NCI-H1105 (cell line): ENCODE measurements around the gene DRAXIN.

Experiments used
- DNase-seq: peaks from one replicate; lab custom pipeline; 2025; lab: John Stamatoyannopoulos, UW

The DRAXIN gene

DNA sequence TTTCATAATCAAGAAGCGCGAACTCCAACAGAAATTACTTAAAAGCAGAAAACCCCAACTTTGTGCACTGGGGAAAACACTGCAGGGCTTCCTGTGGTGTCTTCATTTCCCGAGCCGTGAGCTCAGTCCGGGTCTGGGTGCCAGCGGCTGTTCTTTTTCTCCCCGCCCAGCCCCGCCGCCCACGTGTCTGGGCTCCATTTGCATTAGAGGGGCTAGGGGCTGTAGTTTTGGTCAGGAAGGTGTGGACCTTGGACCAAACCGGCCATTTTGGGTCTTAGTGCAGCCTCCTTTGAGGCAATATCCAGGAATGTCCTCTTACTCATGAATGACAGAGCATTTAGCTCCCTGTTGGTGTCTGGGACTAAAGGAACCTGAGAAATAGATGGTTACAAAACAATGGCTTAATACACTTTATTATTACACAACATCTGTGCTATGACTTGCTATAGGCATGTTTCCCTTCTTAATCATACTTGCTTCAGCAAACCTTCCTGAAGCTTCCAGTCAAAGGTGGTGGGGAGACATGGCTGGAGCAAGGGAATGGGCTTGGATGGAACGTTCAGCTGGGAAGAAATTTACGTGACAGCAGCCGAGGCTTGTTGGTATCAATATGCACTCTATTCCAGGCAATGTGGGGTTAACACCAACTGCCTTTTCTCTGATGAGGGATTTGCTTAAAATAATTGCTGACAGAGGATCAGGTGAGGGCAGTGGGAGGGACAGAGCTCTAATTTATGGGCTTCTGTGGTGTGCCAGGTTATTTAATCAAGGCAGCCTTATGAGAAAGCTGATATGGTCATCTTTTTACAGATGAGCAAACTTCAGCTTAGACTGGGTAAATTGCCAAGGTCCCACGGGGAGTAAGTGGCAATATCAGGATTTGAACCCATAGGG, 45.5 kb downstream of the DRAXIN start:
- DNase-seq: peak; percentile 12

DNA sequence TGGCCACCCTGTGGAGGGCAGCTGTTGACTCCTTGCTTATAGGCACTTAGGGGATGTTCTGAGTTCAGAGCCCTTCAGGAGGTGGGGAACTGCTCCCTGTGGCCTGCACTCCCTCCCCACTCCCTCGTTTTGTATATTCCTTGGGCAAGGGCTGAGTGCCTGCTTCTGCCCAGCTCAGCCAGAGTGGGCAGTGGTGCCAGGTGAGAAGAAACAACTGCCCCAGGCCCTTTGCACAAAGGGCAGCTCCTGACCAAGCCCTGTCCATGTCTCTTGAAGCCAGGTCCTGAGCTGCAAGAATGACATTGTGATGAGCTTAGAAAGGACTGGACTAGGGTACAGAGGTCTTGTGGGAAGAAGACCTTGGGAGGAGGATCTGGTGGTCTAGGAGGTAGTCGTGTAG, 46.6 kb downstream of the DRAXIN start:
- no peak for DNase-seq

DNA sequence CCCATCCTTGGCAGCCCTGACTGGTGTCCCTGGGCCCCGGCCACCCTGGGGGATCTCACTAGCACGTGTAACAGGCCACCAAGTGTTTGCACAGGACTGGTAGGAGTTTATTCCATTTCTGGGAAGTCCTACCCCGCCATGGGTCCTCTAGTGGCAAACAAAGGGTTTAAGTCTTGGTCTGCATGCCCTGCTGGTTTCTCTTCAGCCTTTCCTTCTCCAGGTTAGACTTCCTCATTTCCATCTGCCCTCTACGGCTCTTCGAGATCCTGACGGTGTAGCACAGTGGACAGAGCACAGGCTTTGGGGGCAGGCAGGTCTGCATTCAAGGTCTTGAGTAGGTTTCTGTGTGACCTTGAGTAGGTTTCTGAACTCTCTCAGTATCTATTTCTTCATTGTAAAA, 47.3 kb downstream of the DRAXIN start:
- no peak for DNase-seq

DNA sequence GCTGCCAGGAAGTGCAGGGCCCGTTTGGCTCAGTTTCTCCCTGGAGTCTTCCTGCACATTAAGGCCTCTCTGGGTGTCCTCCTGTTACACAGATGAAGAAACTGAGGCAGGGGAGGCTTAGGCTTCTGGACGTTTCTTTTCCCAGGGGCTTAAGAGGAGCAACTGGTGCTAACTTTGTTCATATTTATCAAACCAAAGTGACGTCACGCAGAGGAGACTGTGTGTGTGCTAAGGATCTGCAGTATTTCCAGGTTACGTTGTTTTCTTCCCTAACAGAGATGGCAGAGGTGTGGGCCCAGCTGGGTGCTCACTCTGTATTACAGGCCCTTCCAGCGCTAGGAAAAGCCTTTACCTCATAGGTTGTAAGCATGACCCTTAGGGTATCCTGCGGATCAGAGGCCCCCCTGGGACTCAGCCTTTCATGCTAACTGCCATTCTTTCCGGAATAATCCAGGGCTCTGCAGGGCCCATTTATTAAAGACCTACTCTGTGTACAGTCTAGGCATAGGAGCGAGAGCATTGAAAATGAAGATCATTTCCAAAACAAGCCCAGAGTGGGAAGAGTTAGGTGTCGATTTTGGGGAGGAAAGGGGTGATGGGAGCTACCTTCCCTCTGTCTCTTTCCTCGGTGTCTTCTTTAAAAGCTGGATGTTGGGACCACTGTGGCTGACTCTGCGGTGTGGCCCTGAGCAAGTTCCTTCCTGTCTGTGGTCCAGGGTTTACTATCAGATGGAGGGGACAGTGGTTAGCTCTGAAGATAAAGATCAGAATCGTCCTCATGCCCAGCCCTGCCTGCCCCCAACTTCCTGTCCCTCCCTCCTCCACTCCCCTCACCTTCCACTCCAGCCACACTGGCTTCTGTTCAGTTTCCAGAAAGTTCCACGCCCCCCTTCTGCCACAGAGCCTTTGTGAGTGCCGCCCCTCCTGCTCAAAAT, 49.0 kb downstream of the DRAXIN start:
- no peak for DNase-seq

DNA sequence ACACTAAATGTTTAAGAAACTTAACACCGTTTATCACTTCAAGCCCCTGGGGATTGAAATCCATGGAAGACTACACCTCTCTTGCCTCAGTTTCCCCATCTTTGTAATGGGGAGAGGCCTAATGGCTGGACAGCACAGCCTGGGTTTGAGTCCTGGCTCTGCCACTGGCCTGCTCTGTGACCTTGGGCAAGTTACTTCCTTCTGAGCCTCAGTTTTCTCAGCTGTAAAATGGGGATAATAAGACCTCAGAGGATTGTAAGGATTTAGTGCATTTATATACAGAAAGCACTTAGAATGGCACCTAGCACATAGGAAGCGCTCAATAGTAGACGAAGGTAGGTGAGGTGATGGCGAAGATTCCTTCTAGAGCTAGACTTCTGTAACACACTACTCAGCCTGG, 50.0 kb downstream of the DRAXIN start:
- no peak for DNase-seq

DNA sequence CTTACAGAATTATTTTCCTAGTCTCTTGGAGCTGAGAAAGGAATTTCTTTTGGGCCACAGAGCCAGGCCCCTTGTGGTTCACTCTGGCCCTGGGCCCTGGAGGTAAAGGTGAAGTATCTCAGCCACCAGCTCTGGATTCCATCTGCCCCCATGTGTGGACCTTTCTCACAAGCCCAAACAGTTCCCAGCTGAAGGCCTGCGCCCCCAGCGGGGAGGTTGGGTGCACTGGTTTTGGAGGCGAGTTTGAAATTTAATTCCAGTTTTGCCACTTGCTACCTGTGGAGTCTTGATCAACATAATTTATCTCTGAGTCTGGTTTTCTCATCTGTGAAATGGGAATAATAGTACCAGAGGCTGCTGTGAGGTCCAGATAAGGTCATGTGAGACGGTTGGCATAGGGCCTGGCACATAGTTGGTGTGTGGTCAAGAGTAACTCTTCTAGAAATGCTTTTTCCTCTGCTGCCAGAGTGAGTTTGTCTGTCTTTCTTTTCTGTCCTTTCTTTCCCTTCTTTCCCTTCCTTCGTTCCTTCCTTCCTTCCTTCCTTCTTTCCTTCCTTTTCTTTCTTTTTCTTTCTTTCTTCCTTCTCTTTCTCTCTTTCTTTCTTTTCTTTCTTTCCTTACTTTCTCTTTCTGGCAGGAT, 50.5 kb downstream of the DRAXIN start:
- no peak for DNase-seq

DNA sequence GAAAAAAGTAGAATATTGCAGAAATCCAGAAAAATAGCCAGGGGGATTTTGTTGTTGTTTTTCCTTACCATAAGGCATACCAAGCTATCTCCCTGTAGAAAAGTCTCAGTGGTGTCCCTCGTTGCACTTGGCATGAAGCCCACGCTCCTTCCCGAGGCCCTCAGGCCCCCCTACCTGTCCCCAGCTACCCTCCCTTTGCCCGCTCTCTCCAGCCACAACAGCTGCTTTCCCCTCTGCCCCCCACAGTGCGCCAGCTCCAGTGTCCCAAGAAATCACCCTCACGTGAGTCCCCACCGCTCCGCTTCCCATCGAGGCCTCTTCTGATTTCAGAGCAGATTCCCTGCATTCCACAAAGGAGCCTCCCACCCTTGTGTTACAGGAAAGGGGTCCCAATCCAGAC, 52.8 kb downstream of the DRAXIN start:
- DNase-seq: no peak

DNA sequence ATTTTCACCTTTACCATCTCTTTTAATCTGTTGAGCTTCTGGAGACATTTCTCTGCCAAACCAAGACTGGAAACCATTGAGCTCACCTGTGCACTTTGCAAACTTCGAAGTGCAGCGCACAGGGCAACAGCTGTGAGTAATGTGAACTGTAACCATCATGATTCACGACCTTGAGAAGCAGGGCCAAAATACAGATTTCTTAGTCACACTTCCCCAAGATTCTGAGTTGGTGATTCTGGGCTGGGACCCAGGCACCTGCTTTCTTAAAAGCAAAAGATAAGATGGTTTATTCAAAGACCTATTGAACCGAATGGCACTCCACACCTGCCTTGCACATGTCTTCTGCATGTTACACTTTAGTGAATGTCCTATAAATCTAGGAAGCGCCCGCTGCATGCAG, 54.6 kb downstream of the DRAXIN start:
- no peak for DNase-seq

DNA sequence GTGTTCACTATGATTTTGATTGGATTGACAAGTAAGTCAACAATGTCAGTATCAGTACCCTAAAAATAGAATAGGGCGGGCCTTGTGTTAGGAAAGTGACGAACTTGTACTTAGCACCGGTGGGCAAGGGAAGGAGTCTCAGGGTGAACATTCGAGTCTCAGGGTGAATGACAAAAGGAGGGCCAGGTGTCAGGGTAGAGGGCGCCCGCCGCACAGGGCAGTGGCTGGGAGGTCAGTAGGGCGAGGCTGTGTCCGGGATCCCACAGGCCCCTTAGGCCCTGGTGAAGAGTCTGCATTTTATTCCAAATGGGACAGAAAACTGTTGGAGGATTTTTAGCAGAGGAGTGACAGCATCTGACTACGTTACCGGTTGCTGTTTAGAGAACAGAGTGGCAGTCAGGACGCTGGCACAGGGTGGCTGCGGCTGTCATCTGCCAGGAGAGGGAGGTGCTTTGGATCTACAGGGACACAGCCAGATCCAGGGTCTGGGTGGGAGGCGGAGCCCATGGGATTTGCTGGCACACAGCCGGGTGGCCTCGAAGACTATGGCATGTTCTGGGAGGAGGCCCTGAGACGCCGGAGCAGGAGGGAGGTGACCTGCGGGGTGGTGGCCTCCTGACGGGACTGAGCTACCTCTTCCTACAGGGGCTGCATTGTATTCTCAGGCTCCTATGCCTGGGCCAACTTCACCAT, 55.4 kb downstream of the DRAXIN start:
- no peak for DNase-seq

DNA sequence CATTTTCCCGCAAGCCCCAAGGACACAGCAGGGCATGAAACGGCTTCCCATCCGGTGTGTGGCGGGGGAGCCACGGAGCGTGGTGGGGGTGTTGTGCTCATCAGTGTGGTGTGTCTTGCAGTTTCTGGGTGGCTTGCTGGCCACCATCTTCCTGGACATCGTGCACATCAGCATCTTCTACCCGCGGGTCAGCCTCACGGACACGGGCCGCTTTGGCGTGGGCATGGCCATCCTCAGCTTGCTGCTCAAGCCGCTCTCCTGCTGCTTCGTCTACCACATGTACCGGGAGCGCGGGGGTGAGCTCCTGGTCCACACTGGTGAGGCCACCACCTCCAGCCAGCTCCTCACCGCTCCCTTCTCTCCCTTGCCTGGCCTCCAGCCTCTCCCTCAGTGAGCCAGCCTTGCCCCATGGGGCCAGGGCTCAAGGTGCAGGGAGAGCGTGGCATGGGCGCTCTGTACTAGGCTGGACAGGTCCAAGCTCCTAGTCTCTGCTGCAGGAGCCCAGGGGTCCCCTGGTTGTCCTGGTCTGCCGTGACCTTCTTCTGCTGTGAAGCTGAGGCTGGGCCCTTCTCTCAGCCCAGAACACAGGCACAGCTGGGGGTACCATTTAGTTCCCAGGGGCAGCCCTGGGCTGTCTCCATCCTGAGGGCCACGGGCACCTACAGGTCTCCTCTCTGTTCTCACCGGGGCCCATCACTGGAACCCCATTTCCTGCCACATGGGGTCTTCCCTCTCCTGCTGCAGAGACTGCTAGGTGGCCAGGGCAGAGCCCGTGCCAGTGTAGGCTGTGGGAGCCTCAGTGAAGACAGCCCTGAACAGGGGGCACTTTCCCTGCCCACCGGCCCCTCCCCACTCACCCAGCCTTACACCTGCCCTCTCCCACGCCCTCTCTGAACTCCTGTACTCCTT, 57.0 kb downstream of the DRAXIN start:
- DNase-seq: no peak

DNA sequence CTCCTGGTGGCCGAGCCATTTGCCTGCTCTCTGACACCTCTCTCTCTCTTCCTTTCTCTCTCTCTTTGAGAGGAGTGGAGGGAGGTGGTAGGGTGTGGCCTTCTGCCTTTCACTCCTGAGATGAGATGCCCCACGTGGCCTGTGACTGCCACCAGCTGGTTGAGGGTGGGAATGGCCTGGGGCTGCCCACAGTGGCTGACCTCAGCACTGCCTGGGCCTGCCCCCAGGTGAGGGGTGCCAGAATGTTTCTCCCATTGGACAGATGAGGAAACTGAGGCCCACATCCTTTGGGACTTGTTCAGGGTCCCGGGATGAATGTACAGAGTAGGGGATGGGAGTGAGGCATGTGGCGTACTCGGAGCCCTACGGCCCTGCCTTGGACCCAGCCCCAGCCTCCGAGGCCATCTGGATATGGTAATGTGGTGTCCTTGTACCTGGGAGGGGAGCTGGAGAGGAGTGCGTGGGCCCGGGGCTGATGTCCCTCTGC, 57.7 kb downstream of the DRAXIN start:
- peak; percentile 2 for DNase-seq

DNA sequence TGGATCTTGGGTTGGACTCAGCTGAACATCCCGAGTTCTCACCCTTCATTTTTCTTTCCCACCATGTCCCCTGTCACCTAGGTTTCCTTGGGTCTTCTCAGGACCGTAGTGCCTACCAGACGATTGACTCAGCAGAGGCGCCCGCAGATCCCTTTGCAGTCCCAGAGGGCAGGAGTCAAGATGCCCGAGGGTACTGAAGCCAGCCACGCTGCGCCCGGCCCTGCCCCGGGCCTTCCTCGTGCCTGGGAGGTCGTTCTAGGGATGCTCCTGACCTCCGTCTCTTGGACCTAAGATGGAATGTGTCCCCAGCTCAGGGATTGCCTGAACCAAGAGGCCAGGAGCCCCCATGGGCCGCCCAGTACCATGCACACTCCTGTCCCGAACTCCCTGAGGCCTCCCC, 58.5 kb downstream of the DRAXIN start:
- no peak for DNase-seq

DNA sequence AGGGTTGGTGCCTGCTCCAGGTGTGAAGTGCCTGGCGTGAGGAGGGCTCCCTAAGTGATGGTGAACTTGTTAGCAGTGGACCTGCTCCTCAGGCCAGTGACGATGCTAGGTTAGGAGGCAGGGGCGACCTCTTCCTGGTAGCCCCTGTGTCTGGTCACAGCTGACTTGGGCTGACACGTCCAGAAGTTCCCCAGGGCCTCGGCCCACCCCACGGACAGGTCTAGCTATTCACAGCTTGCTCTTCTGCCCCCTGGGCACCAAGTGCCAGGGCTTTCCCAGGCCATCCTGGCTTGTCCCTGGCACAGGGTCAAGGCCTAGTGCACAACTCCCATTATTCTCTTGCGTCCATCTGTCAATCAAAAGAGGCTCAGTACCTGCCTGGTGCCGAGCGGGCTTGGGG, 59.6 kb downstream of the DRAXIN start:
- no peak for DNase-seq

DNA sequence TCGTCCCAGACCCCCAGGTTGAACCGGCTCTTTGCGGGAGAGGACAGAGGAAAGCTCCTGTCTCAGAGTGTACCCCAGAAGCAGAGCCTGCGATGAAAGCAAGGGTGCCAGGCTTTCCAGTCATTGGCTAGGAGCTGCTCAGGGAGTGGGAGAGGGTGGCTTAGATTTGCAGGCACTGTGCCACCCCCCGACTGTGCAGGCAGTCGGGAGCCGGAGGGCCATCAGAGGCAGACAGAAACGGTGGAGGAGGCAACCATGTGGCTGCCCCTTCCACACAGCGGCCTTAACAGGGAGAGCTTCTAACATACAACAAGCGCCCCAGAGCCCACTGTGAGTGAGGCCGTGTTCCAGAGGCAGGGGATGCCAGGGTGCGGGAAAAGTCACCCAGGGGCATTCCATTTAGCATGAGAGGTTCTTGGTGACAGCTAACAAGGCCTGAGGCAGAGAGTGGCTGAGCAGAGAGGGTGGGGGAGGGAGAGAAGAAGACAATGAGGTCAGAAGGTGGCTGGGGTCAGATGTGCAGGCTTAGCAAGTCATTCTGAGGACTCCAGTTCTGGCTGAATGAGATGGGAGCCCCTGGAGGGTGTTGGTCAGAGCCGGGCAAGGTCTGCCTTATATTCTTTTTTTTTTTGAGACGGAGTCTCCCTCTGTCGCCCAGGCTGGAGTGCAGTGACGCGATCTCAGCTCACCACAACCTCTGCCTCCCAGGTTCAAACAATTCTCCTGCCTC, 61.0 kb downstream of the DRAXIN start:
- no peak for DNase-seq

DNA sequence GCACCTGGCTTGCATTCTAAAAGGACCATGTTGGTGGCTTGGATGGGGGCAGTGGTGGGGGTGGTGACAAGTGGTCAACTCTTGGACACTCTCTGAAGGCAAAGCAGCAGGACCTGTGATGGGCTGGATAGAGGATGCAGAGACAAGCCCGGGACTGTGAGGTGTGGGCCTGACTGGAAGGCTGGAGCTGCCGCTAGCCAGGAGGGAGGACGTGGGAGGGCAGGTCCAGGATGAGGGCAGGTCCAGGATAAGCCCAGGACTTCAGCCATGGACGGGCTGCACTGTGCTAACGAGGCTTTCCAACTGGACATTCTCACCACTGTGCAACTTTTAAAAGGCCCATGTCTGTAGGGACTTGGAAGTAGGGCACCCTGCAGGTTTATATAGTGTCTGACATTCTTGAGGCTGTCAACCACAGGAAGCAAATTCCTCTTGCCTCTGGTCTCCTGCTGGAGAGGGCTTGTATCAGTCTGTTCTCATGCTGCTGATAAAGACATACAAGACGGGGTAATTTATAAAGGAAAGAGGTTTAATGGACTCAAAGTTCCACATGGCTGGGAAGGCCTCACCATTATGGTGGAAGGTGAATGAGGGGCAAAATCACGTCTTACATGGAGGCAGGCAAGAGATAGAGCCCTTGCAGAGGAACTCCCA, 62.2 kb downstream of the DRAXIN start:
- DNase-seq: no peak

DNA sequence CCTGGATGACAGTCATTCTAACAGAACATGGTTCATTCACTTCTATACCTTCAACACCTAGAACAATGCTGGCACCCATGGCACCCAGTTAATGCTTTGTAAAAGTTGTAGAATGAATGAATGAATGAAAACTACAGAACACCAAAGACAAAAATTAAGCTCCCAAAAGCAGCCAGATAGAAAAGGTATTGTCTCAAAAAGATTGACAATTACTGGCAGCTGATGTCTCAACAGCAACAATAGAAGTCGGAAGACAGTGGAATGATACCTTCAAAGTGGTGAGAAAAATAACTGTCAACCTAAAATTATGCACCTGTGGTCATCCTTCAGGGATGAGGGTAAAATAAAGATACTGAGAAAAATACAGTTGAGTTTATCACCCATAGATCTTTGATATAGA, 65.5 kb downstream of the DRAXIN start:
- DNase-seq: no peak

DNA sequence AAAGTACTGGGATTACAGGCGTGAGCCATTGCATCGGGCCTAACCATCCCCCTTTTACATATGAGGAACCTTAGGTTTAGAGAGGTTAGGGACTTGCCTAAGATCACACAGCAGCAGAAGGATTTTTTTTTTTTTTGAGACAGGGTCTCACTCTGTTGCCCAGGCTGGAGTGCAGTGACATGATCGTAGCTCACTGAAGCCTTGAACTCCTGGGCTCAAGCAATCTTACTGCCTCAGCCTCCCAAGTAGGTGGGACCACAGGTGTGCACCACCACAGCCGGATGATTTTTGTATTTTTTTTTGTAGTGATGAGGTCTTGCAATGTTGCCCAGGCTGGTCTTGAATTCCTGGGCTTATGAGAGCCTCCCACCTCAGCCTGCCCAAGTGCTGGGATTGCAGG, 68.3 kb downstream of the DRAXIN start:
- DNase-seq: no peak

DNA sequence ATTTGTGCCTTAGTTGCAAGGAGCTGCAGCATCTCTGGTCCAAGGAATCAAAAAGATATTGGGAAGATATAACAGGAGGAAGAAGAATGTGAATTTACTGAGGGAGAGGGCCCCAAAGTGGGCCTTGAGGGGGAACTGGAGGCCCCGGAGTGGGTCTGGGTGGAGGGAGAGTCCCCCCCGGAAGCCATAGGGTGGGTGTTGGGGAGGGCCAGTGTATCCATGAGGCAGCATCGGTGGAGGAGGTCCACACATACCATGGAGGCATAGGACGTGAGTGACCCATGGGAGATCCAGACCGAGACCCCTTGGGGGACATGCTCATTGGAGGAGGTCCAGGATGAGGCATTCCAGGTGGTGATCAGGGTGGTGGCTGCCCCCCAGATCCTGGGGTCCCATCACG, 69.8 kb downstream of the DRAXIN start:
- no peak for DNase-seq

DNA sequence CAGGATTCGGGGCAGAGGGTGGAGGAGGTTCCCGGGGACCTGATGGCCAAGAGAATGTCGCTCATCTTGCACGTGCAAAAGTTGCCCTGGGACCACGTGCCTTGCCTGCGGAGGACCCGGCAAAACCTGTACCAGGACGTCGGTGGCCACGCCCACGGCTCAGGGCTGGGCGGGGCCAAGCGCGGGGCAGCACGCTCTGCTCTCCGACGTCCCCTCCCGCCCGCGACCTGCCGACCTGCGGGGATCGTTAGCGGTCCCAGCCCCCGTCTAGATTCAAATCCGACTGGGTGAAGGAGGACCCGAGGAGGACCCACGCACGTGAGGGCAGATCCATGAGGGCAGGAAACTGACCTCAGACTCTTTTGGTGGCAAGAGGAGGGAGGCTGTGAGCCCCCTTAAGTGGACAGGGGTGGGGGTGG, 70.5 kb downstream of the DRAXIN start, which contains the start of gene C1orf167:
Gene C1orf167 (plus strand): TSS at position 206 of the 419 bp plus-strand sequence. CDS start 2,208 bp downstream, outside the sequence.
- DNase-seq: no peak
